ENCODE data around the gene SLC15A2. TPM values are rescaled to one million over a fixed set of nuclear protein-coding genes. Genes with fewer than 3 reads are reported as not detected.

The SLC15A2 gene
- total RNA-seq, 2 donors from 2014 or later, result 4.7 to 5.1 TPM

DNA sequence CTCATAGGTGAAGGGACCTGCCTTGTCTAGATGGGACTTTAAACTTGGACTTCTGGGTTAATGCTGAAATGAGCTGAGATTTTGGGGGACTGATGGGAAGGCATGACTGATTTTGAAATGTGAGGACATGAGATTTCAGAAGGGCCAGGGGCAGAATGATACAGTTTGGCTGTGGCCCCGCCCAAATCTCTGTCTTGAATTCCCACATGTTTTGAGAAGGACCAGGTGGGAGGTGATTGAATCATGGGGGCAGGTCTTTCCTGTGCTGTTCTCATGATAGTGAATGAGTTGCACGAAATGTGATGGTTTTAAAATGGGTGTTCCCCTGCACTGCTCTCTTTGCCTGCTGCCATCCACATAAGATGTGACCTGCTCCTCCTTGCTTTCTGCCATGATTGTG lies 85.0 kb downstream of the SLC15A2 start:
- Histone ChIP-seq H3K4me3 (no peak overlapping the region), H3K9me3 (peaks cover 3% of the 10 kb centered on the region), H3K36me3 (no peaks in the 10 kb centered on the region), H3K27ac (no peak overlapping the region), H3K4me1 (ENCODE audit: control insufficient read depth in 1 of 2, low read depth in 2 of 2) (no peaks in the 10 kb centered on the region), H3K27me3 (replicated peaks; ENCODE audit: insufficient read depth) (no peaks in the 10 kb centered on the region)
- ATAC-seq (ENCODE audit: insufficient number of reproducible peaks, low FRiP score, low read depth), result no peak
- TF ChIP-seq, protein P1, sequence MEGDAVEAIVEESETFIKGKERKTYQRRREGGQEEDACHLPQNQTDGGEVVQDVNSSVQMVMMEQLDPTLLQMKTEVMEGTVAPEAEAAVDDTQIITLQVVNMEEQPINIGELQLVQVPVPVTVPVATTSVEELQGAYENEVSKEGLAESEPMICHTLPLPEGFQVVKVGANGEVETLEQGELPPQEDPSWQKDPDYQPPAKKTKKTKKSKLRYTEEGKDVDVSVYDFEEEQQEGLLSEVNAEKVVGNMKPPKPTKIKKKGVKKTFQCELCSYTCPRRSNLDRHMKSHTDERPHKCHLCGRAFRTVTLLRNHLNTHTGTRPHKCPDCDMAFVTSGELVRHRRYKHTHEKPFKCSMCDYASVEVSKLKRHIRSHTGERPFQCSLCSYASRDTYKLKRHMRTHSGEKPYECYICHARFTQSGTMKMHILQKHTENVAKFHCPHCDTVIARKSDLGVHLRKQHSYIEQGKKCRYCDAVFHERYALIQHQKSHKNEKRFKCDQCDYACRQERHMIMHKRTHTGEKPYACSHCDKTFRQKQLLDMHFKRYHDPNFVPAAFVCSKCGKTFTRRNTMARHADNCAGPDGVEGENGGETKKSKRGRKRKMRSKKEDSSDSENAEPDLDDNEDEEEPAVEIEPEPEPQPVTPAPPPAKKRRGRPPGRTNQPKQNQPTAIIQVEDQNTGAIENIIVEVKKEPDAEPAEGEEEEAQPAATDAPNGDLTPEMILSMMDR (IDR thresholded peaks at IDR 0.05), result no peak
- no peak for DNase-seq (ENCODE audit: low spot score)

DNA sequence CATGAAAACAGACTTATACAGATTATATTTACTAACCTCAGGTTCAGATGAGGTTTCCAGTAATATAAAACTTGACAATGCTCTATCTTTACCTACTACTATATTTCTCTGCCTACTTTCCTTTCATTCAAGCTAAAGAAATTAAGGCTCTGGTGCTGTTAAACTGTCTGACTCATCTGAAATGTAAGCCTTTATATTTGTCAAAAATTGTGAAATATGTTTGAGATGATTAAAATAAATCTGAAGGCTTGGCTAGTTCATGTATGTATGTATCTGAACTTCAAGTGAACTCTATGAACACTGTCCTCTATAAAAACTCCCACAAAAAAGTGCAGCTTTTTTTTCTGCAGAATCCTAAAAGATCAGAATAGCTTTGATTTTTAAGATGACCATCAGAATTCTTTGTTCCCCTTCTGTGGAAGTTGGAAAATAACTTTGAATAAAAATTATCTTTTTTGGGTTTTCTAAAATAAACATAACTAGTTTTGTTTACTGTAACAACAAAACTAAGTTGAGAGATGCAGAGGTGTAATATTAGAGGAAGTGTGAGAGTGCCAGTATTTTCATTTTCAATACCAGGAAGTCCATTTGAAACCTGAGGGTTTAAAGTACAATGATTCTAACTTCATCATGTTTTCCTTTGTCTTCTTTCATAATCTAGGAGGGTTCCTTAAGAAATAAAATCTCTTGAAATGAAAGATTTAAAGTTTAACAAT lies 85.7 kb downstream of the SLC15A2 start:
- Histone ChIP-seq H3K4me3 (no peak overlapping the region), H3K27ac (no peak overlapping the region), H3K4me1 (ENCODE audit: control insufficient read depth in 1 of 2, low read depth in 2 of 2) (no peaks in the 10 kb centered on the region), H3K9me3 (peaks cover 3% of the 10 kb centered on the region), H3K27me3 (replicated peaks; ENCODE audit: insufficient read depth) (no peaks in the 10 kb centered on the region), H3K36me3 (no peaks in the 10 kb centered on the region)
- DNase-seq (ENCODE audit: low spot score), result no peak
- ATAC-seq (ENCODE audit: insufficient number of reproducible peaks, low FRiP score, low read depth), result no peak
- TF ChIP-seq, protein P1 (IDR thresholded peaks at IDR 0.05), result no peak

DNA sequence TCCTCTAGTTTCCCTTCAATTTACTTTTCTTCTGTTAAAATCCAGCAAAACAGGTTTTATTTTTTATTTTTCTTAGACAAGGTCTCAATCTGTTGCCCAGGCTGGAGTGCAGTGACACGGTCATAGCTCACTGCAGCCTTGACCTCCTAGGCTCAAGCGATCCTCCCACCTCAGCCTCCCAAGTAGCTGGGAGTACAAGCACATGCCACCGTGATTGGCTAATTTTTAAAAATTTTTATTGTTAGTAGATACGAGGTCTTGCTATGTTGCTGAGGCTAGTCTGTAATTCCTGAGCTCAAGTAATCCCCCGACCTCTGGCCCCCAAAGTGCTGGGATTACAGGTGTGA lies 86.2 kb downstream of the SLC15A2 start:
- H3K27me3 ChIP-seq (replicated peaks; ENCODE audit: insufficient read depth), result no peaks in the 10 kb centered on the region
- no peak overlapping the region for H3K4me3 ChIP-seq
- H3K27ac ChIP-seq, result no peak overlapping the region
- DNase-seq (ENCODE audit: low spot score), result no peak
- H3K36me3 ChIP-seq, result no peaks in the 10 kb centered on the region
- peaks cover 3% of the 10 kb centered on the region for H3K9me3 ChIP-seq
- TF ChIP-seq, protein P1 (IDR thresholded peaks at IDR 0.05), result no peak
- ATAC-seq (ENCODE audit: insufficient number of reproducible peaks, low FRiP score, low read depth), result no peak
- H3K4me1 ChIP-seq (ENCODE audit: control insufficient read depth in 1 of 2, low read depth in 2 of 2), result no peaks in the 10 kb centered on the region

- Histone ChIP-seq H3K9me3 (peaks cover 3% of the 10 kb centered on the region), H3K4me3 (no peak overlapping the region), H3K27me3 (replicated peaks; ENCODE audit: insufficient read depth) (no peaks in the 10 kb centered on the region), H3K36me3 (no peaks in the 10 kb centered on the region), H3K4me1 (ENCODE audit: control insufficient read depth in 1 of 2, low read depth in 2 of 2) (no peaks in the 10 kb centered on the region), H3K27ac (no peak overlapping the region)
- TF ChIP-seq, protein P1 (IDR thresholded peaks at IDR 0.05), result no peak
- DNase-seq (ENCODE audit: low spot score) (no peak), ATAC-seq (ENCODE audit: insufficient number of reproducible peaks, low FRiP score, low read depth) (no peak)
These were observed 87.3 kb downstream of the SLC15A2 start for GRCh38 chr3:121981473-121981872.

GRCh38 chr3:121985846-121986245 lies 91.6 kb downstream of the SLC15A2 start:
- Histone ChIP-seq H3K27ac (no peak overlapping the region), H3K36me3 (no peaks in the 10 kb centered on the region), H3K27me3 (replicated peaks; ENCODE audit: insufficient read depth) (no peaks in the 10 kb centered on the region), H3K9me3 (peaks cover 3% of the 10 kb centered on the region), H3K4me1 (ENCODE audit: control insufficient read depth in 1 of 2, low read depth in 2 of 2) (no peaks in the 10 kb centered on the region), H3K4me3 (no peak overlapping the region)
- ATAC-seq (ENCODE audit: insufficient number of reproducible peaks, low FRiP score, low read depth), result no peak
- TF ChIP-seq, protein P1 (IDR thresholded peaks at IDR 0.05), result no peak
- no peak for DNase-seq (ENCODE audit: low spot score)
